WTC11 (cell line): ENCODE measurements around the gene PROZ. TPM values are rescaled to one million over a fixed set of nuclear protein-coding genes. Genes with fewer than 3 reads are reported as not detected.

Experiments used
- ATAC-seq: fragments of 200-7000 bp; cut with Tn5 transposase; 2 replicates; pipeline ENCODE4 v1.10.0; 2021; ENCODE audit warnings: mild to moderate bottlenecking, moderate library complexity
- CTCF ChIA-PET: fragments of 300-600 bp; sonication (Branson Sonifier 250); formaldehyde crosslinking; loops from one replicate; lab custom pipeline; 2021; ENCODE audit warnings: antibody characterized with exemption; lab: Charles Lee
- POLR2A ChIA-PET: fragments of 350-600 bp; sonication (Branson Sonifier 250); formaldehyde crosslinking; loops from one replicate; lab custom pipeline; 2021; ENCODE audit warnings: antibody characterized with exemption; lab: Charles Lee
- DNase-seq: peaks from one replicate; pipeline ENCODE4 v3.0.0; 2021; ENCODE audit warnings: low spot score
- H3K27ac Mint-ChIP-seq: 2 replicates; pipeline ENCODE4 v1.8.0; 2021; ENCODE audit warnings: mixed read lengths
- H3K27me3 Mint-ChIP-seq: 2 replicates; pipeline ENCODE4 v1.8.0; 2021; ENCODE audit warnings: low read depth, mild to moderate bottlenecking, moderate library complexity, mixed read lengths
- H3K36me3 Mint-ChIP-seq: 2 replicates; pipeline ENCODE4 v1.8.0; 2021; ENCODE audit warnings: mixed read lengths
- H3K4me1 Mint-ChIP-seq: 2 replicates; pipeline ENCODE4 v1.8.0; 2022; ENCODE audit warnings: mixed read lengths
- H3K4me3 Mint-ChIP-seq: 2 replicates; pipeline ENCODE4 v1.8.0; 2021; ENCODE audit warnings: mild to moderate bottlenecking, moderate library complexity, mixed read lengths
- H3K9me3 Mint-ChIP-seq: 2 replicates; pipeline ENCODE4 v1.8.0; 2021; ENCODE audit warnings: mixed read lengths
- AR ChIP-seq: fragments of 250-450 bp; sonication (Bioruptor Pico); IDR thresholded peaks from 2 replicates; pipeline ENCODE4 v1.9.0; 2021; ENCODE audit warnings: mild to moderate bottlenecking
- ATF3 ChIP-seq: sonication (generic); formaldehyde crosslinking; conservative IDR thresholded peaks from 2 replicates; pipeline ENCODE4 v1.8.1; 2022; ENCODE audit warnings: mild to moderate bottlenecking, missing genetic modification reagents
- ATF6 ChIP-seq: sonication (generic); formaldehyde crosslinking; IDR thresholded peaks from 2 replicates; pipeline ENCODE4 v1.8.1; 2023; ENCODE audit warnings: mild to moderate bottlenecking, missing genetic modification reagents
- E2F5 ChIP-seq: sonication (generic); formaldehyde crosslinking; IDR thresholded peaks from 2 replicates; pipeline ENCODE4 v1.8.1; 2022; ENCODE audit warnings: mild to moderate bottlenecking, moderate library complexity, missing genetic modification reagents
- ELF4 ChIP-seq: sonication (generic); formaldehyde crosslinking; IDR thresholded peaks from 2 replicates; pipeline ENCODE4 v1.8.1; 2022; ENCODE audit warnings: low read depth, mild to moderate bottlenecking, moderate library complexity, missing genetic modification reagents
- ESRRA ChIP-seq: sonication (generic); formaldehyde crosslinking; IDR thresholded peaks from 2 replicates; pipeline ENCODE4 v1.8.1; 2022; ENCODE audit warnings: mild to moderate bottlenecking, missing genetic modification reagents, borderline replicate concordance
- HMGXB4 ChIP-seq: sonication (generic); formaldehyde crosslinking; IDR thresholded peaks from 2 replicates; pipeline ENCODE4 v1.8.1; 2023; ENCODE audit warnings: mild to moderate bottlenecking, moderate library complexity, missing genetic modification reagents
- KAT7 ChIP-seq: sonication (generic); formaldehyde crosslinking; IDR thresholded peaks from 2 replicates; pipeline ENCODE4 v1.8.1; 2023; ENCODE audit warnings: missing genetic modification reagents, mild to moderate bottlenecking, borderline replicate concordance
- MLX ChIP-seq: sonication (generic); formaldehyde crosslinking; IDR thresholded peaks from 2 replicates; pipeline ENCODE4 v1.8.1; 2023; ENCODE audit warnings: mild to moderate bottlenecking, missing genetic modification reagents, moderate library complexity
- NR1H2 ChIP-seq: sonication (generic); formaldehyde crosslinking; IDR thresholded peaks from 2 replicates; pipeline ENCODE4 v1.9.0; 2021; ENCODE audit warnings: mild to moderate bottlenecking, moderate library complexity, missing genetic modification reagents
- NR2C2 ChIP-seq: sonication (generic); formaldehyde crosslinking; IDR thresholded peaks from 2 replicates; pipeline ENCODE4 v1.8.0; 2022; ENCODE audit warnings: mild to moderate bottlenecking, missing genetic modification reagents
- PREB ChIP-seq: sonication (generic); formaldehyde crosslinking; IDR thresholded peaks from 2 replicates; pipeline ENCODE4 v1.8.1; 2022; ENCODE audit warnings: mild to moderate bottlenecking, missing genetic modification reagents, moderate library complexity, borderline replicate concordance
- PRRX2 ChIP-seq: fragments of 250-450 bp; sonication (Bioruptor Pico); IDR thresholded peaks from 2 replicates; pipeline ENCODE4 v1.8.0; 2021; ENCODE audit warnings: mild to moderate bottlenecking
- SMAD3 ChIP-seq: sonication (generic); formaldehyde crosslinking; IDR thresholded peaks from 2 replicates; pipeline ENCODE4 v1.8.0; 2022; ENCODE audit warnings: missing genetic modification reagents, mild to moderate bottlenecking, borderline replicate concordance
- TEAD4 ChIP-seq: sonication (generic); formaldehyde crosslinking; IDR thresholded peaks from 2 replicates; pipeline ENCODE4 v1.8.0; 2022; ENCODE audit warnings: mild to moderate bottlenecking, missing genetic modification reagents
- TP53 ChIP-seq: sonication (generic); formaldehyde crosslinking; IDR thresholded peaks from 2 replicates; pipeline ENCODE4 v1.8.1; 2023; ENCODE audit warnings: mild to moderate bottlenecking, missing genetic modification reagents
- ZNF219 ChIP-seq: sonication (generic); formaldehyde crosslinking; IDR thresholded peaks from 2 replicates; pipeline ENCODE4 v1.8.0; 2023; ENCODE audit warnings: missing genetic modification reagents, mild to moderate bottlenecking, borderline replicate concordance
- ZNF263 ChIP-seq: sonication (generic); formaldehyde crosslinking; IDR thresholded peaks from 2 replicates; pipeline ENCODE4 v1.8.1; 2022; ENCODE audit warnings: low read depth, mild to moderate bottlenecking, moderate library complexity, missing genetic modification reagents
- ZNF396 ChIP-seq: fragments of 250-450 bp; sonication (Bioruptor Pico); IDR thresholded peaks from 2 replicates; pipeline ENCODE4 v1.8.0; 2021; ENCODE audit warnings: mild to moderate bottlenecking, moderate library complexity, borderline replicate concordance
- ZNF425 ChIP-seq: fragments of 250-450 bp; sonication (Bioruptor Pico); conservative IDR thresholded peaks from 2 replicates; pipeline ENCODE4 v1.9.0; 2021; ENCODE audit warnings: mild to moderate bottlenecking
- total RNA-seq: library from RNA; stranded (reverse); gene quantifications from 3 replicates; pipeline ENCODE4 v1.2.3, GENCODE V29; 2021

PROZ gene
- total RNA-seq, 1 experiment from 2014 or later, result not detected

- no peak for TF ChIP-seq ZNF263 (CRISPR knock-in tag)
- TF ChIP-seq SMAD3 (CRISPR knock-in tag), result no peak
- no peak for TF ChIP-seq NR2C2 (CRISPR knock-in tag)
- no peak for TF ChIP-seq ESRRA (CRISPR knock-in tag)
- TF ChIP-seq ZNF219 (CRISPR knock-in tag), result no peak
- TF ChIP-seq ATF3 (CRISPR knock-in tag), result no peak
- no peak for TF ChIP-seq ATF6 (CRISPR knock-in tag)
- TF ChIP-seq E2F5 (CRISPR knock-in tag), result no peak
- no peak for TF ChIP-seq TEAD4 (CRISPR knock-in tag)
- TF ChIP-seq ELF4 (CRISPR knock-in tag), result no peak
- TF ChIP-seq PREB, result no peak
- no peak for TF ChIP-seq PRRX2 (CRISPR knock-in tag)
- no peak for TF ChIP-seq ZNF396 (CRISPR knock-in tag)
- no peak for TF ChIP-seq HMGXB4 (CRISPR knock-in tag)
- ChIA-PET CTCF (no interaction called here), POLR2A (no interaction called here)
- no peak overlapping the region for H3K4me3 Mint-ChIP-seq
- no peak overlapping the region for H3K27ac Mint-ChIP-seq
- 0 out of 2 replicates have a peak, but pooled peaks cover 2% of the 10 kb centered on the region for H3K36me3 Mint-ChIP-seq
- no peak for DNase-seq
- H3K27me3 Mint-ChIP-seq, result peaks cover 6% of the 10 kb centered on the region
- peaks cover 6% of the 10 kb centered on the region for H3K9me3 Mint-ChIP-seq
- no peak for ATAC-seq
- H3K4me1 Mint-ChIP-seq, result peaks cover 6% of the 10 kb centered on the region
Measured at GRCh38 chr13:113117911-113118260, 40.6 kb upstream of the PROZ start.

- Mint-ChIP-seq H3K4me3 (no peak overlapping the region), H3K9me3 (peaks cover 6% of the 10 kb centered on the region), H3K4me1 (peaks cover 9% of the 10 kb centered on the region), H3K27me3 (peaks cover 6% of the 10 kb centered on the region), H3K36me3 (0 out of 2 replicates have a peak, but pooled peaks cover 2% of the 10 kb centered on the region), H3K27ac (no peak overlapping the region)
- no peak for DNase-seq
- ChIA-PET POLR2A (no interaction called here), CTCF (interaction anchor here (0.7 kb wide), 1 partner anchor 28 kb away, joined by 3 read pairs; no protein-coding TSS in a partner anchor)
- ATAC-seq, result no peak
- no peak for TF ChIP-seq KAT7 (CRISPR knock-in tag)
- no peak for TF ChIP-seq TP53
- TF ChIP-seq SMAD3 (CRISPR knock-in tag), result no peak
- TF ChIP-seq ESRRA (CRISPR knock-in tag), result no peak
- TF ChIP-seq NR1H2, result no peak
- no peak for TF ChIP-seq MLX (CRISPR knock-in tag)
- no peak for TF ChIP-seq AR (CRISPR knock-in tag)
- no peak for TF ChIP-seq ZNF425 (CRISPR knock-in tag)
Measured at GRCh38 chr13:113118261-113119021, 40.0 kb upstream of the PROZ start.
